GM18519 (cell line): Measurements from ENCODE around the gene PRSS56.

Experiments
- ATAC-seq: cut with Tn5 transposase; IDR thresholded peaks from one replicate; pipeline ENCODE4 v1.9.1; 2021; ENCODE audit warnings: mild to moderate bottlenecking, moderate library complexity; ENCODE audit not compliant: unreplicated experiment, low FRiP score

Gene PRSS56

DNA sequence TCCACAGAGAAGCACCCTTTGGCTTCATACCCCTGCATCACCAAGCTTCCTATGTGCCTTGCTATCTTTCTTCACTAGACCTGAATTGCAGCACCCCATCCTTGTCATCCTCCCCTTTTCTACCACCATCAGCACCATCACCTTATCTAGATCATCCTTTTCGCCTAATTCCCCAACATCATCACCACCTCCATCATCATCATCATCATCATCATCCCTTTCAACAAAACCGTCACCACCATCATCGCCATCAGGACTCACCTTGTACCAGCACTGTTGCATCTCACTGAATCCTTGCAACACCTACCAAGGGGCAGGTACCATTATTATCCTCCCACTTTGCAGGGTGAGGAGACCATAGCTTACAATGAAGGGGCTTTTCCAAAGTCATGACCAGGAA, 21.7 kb upstream of the PRSS56 start:
- ATAC-seq: no peak

DNA sequence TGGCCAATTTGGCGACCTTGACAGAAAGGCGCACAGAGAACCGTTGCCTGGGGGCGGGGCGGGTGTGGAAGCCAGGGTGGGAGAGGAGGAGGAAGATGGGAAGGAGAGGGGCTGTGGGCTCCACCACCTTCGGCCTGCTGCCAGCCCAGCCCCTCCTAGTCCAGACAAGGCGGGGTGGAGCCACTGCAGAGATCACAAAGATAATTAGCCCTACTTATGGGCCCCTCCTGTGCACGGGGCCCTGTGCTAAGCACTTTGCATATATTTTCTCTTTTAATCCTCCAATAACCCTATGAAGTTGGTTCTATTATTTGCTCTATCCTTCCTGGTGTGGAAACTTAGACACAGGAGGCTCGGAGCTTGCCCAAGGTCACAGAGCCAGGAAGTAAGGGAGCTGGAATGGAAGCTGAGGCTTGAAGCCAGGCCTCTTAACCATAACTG, 18.8 kb upstream of the PRSS56 start:
- no peak for ATAC-seq

DNA sequence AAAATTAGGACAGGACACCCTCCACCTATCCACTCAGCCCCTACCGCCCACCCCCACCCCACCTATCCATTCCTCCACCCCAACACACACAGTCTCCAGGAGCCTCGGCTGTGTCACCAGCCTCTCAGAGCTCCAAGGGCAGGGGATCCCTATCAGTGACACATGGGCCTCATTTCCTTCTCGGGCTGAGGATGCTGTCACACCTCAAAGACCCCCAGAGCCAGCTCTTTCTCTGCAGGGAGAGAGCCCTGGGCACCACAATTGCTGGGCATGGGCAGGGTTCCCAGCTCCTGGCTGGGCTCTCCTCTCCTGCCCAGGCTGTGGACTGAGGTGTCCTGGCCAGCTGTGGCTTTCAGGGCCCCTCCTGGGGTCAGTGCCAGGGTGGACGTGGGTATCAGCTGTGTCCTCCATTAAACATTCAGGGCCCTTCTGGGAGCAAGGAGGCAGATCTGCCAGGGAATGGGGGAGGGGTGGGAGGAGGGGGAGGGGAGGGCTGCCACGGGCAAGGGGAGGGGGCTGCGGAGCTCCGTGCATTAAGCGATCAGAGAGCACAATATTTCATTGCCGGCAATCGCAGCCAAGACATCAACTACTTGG, 18.3 kb upstream of the PRSS56 start:
- no peak for ATAC-seq

GRCh38 chr2:232502511-232502910, 17.7 kb upstream of the PRSS56 start:
- no peak for ATAC-seq

GRCh38 chr2:232502911-232503808, 17.0 kb upstream of the PRSS56 start:
- no peak for ATAC-seq

GRCh38 chr2:232503809-232504323, 16.3 kb upstream of the PRSS56 start:
- no peak for ATAC-seq

- no peak for ATAC-seq
Observed at GRCh38 chr2:232504438-232504837, 15.8 kb upstream of the PRSS56 start.

DNA sequence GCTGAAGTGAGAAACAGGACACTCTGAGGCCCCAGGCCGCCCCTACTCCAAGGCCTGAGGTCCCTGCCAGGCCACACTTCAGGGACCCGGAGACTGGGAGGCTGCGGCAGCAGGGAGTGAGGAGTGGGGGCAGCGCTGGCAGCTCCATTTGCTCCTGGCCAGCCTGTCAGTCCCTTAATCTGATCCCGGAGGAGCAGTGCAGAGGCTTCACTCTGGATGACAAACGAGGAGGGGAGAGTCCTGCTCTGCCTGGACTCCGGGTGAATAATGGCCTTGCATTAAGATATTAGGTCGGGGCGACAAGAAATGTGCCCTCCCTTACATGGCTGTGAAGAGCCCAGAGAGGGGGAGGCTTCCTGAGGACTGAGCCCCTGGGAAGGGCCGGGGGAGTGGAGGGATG, 14.3 kb upstream of the PRSS56 start:
- no peak for ATAC-seq

GRCh38 chr2:232506709-232507108, 13.5 kb upstream of the PRSS56 start:
- ATAC-seq: no peak

- ATAC-seq: no peak
Observed at GRCh38 chr2:232508251-232508650, 11.9 kb upstream of the PRSS56 start.

GRCh38 chr2:232511336-232511890, 8.8 kb upstream of the PRSS56 start:
- no peak for ATAC-seq

GRCh38 chr2:232512602-232513001, 7.6 kb upstream of the PRSS56 start:
- no peak for ATAC-seq

DNA sequence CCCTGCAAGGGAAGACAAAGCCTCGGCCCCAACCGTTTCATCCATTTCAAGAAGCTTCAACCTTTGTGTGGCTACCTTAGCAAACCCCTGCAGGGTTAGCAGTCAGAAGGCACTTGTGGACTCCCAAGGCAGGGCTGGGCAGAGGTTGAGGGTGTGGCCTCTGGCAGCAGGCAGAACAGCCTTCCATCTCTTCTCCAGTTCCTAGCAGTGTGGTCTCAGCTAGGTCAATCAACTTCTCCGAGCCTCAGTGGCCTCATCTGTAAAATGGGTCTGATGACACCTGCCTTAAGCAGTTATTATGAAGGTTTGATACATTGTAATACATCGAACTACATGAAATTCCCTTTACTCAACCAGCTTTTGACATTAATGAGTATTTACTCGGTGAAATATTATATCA, 6.8 kb upstream of the PRSS56 start:
- no peak for ATAC-seq

DNA sequence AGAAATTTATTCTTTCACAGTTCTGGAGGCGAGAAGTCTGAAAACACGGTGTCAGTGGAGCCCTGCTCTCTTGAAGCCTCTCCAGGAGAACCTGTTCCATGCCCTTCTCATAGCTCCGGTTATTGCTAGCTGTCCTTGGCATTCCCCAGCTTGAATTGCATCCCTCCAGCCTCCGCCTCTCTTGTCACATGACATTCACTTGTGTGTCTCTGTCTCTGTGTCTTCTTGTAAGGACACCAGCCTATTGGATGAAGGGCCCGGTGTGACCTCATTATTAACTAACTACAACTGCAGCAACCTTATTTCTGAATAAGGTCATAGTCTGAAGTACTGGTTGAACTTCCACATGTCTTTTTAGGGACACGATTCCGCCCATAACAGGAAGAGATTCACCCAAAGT, 4.5 kb upstream of the PRSS56 start:
- ATAC-seq: no peak

DNA sequence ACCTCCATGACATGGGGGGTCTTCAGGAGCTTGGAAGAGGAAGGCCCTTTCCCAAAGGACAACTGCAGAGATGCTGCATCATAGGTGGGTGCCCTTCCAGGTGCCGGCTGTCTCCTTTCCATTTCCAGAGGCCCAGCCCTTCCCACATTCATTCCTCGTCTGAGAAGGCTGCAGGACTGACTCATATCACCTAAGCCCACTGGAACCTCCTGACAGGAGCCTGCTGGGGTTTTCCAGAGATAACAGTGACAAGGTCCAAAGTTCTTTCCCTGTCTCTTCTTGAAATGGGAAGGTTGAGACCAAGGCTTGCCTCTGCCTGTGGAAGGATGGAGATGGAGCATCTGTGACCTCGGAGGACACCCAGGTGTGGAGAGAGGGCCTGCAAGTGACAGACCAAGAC, 3.6 kb upstream of the PRSS56 start:
- ATAC-seq: no peak

DNA sequence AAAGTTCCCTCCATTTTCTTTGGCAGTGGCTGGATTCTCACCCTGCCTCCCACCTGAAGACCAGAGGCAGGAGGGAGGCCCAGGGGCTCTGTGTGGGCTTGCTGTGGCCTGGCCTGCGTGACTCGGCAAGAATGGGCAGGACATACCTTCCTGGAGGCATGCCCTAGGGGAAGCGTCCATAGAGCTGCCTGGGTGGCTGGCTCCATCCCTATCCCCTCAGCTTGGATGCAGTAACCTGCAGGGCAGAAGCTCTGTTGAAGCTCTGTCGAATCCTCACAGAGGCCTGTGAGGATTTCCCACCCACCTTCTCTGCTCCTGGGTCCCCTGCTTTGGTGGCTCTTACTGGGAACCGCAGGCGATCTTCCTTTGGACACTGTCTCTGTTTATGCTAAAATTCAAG, 1.3 kb upstream of the PRSS56 start:
- no peak for ATAC-seq

DNA sequence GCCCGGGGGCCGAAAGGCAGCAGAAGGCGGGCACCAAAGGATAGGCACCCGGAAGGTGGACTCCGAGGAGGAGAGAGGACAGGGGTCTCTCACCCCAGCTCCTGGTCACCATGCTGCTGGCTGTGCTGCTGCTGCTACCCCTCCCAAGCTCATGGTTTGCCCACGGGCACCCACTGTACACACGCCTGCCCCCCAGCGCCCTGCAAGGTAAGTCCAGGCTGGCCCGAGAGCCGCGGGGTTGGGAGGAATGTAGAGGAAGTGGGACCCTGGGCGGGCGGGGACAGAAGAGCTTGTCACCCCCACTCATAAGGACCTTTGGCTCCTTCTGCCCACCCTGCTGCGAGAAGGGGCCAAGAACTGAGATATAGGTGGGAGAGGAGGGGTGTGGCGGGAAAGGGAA, 301 bp downstream of the PRSS56 start:
- no peak for ATAC-seq

DNA sequence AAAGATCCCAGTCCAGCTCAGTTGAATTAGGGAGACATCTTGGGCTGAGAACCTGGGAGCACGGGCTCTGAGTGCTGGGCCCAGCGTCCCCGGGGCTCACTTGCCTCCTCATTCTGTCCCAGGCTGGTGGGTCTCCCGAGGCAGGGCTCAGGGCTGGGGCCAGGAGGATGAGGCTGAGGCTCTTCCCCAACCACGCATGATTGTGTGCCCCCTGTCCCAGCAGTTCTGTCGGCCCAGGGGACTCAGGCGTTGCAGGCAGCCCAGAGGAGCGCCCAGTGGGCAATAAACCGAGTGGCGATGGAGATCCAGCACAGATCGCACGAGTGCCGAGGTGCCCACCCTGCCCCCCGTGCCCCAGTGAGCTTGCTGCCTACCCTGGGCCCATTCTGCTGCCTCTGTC, 910 bp downstream of the PRSS56 start:
- no peak for ATAC-seq

- ATAC-seq: no peak
Observed at GRCh38 chr2:232521959-232522622, 1.9 kb downstream of the PRSS56 start.

DNA sequence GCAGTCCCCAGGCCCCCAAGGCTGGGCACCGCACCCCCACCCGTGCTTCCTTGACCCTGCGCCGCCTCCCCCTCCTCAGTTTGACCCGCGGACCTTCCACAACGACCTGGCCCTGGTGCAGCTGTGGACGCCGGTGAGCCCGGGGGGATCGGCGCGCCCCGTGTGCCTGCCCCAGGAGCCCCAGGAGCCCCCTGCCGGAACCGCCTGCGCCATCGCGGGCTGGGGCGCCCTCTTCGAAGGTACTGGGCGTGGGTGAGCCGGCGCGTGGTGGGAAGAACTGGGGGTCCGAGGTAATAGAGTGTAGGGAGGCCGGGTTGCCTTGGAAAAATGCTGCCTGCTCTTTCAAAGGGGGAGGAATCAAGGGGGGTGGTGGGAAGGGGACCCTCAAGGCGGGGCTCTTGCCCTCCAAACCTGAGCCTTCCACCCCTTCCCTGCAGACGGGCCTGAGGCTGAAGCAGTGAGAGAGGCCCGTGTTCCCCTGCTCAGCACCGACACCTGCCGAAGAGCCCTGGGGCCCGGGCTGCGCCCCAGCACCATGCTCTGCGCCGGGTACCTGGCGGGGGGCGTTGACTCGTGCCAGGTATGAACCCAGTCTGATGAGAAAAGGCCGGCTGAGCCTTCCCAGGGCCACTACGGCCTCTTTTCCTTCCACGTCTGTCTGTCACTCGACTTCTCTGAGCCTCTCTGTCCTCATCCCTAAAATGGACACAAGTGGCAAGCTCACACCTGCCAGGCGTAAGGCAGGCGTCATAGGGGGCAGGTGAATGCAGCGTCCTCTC, 2.6 kb downstream of the PRSS56 start:
- no peak for ATAC-seq

- no peak for ATAC-seq
Observed at GRCh38 chr2:232523402-232523681, 3.2 kb downstream of the PRSS56 start.
